Sigmoid colon (tissue), 4 donors: ENCODE measurements around the gene PPIB.

Experiments used
- POLR2A ChIP-seq, 2 donors: fragments of 450-650 bp; IDR thresholded peaks; one replicate each; pipeline ENCODE4 v1.6.1; 2016; ENCODE audit warnings: antibody characterized with exemption in 2 of 2, mild to moderate bottlenecking in 2 of 2, moderate library complexity in 2 of 2
- POLR2AphosphoS5 ChIP-seq, 4 donors: sonication (generic); formaldehyde crosslinking; IDR thresholded peaks; one replicate each; pipeline ENCODE4 v1.6.1; 2017; ENCODE audit warnings: antibody characterized with exemption in 4 of 4
- TF ChIP-seq, protein P1 (sequence below), 4 experiments: fragments of 450-650 bp in 3 of 4; fragments of 200-600 bp in 1 of 4; IDR thresholded peaks; one replicate each; pipeline ENCODE4 v1.5.1; 2016 to 2019; ENCODE audit warnings: antibody characterized with exemption in 4 of 4, mild to moderate bottlenecking in 3 of 4, moderate library complexity in 2 of 4

DNA sequence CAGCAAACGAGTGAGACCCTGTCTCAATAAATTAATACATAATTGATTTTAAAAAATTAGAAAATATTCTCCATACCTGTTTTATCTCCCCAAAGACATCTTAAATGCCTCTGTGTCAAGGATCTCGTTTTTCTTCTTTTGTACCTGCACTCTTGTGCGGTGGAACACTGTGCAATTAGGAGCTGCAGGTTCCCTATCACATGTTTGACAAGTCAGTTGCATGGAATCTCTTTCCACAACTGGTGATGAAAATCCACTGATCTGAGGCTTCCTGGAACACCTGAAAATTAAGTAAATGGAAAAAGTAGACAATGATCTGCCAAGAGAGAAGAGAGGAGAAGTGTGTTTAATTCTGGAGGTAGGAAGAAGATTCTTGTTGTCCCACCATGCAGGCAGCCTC lies 14.2 kb downstream of the PPIB start:
- TF ChIP-seq POLR2AphosphoS5 (IDR thresholded peaks at IDR 0.05) (no peak), POLR2A (IDR thresholded peaks at IDR 0.05) (no peak)
- TF ChIP-seq, protein P1, sequence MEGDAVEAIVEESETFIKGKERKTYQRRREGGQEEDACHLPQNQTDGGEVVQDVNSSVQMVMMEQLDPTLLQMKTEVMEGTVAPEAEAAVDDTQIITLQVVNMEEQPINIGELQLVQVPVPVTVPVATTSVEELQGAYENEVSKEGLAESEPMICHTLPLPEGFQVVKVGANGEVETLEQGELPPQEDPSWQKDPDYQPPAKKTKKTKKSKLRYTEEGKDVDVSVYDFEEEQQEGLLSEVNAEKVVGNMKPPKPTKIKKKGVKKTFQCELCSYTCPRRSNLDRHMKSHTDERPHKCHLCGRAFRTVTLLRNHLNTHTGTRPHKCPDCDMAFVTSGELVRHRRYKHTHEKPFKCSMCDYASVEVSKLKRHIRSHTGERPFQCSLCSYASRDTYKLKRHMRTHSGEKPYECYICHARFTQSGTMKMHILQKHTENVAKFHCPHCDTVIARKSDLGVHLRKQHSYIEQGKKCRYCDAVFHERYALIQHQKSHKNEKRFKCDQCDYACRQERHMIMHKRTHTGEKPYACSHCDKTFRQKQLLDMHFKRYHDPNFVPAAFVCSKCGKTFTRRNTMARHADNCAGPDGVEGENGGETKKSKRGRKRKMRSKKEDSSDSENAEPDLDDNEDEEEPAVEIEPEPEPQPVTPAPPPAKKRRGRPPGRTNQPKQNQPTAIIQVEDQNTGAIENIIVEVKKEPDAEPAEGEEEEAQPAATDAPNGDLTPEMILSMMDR (IDR thresholded peaks at IDR 0.05), result no peak
